GM12878 (cell line): Measurements from ENCODE around the gene AHR.

Experiments used
- BRCA1 ChIP-seq: IDR thresholded peaks from 2 replicates; pipeline ENCODE4 v1.6.1; 2011; ENCODE audit warnings: low read depth, low read length, improper control_type of control experiment
- NR2F1 ChIP-seq: fragments of 450-650 bp; conservative IDR thresholded peaks from 2 replicates; pipeline ENCODE4 v1.6.1; 2017; ENCODE audit warnings: mild to moderate bottlenecking
- REST ChIP-seq: IDR thresholded peaks from 2 replicates; pipeline ENCODE4 v1.6.1; 2012; ENCODE audit warnings: mild to moderate bottlenecking, low read depth, low read length
- SIN3A ChIP-seq: IDR thresholded peaks from 2 replicates; pipeline ENCODE4 v1.6.1; 2012; ENCODE audit warnings: low read depth, low read length, improper control_type of control experiment
- TARDBP ChIP-seq: IDR thresholded peaks from 2 replicates; pipeline ENCODE4 v1.6.1; 2016; ENCODE audit warnings: borderline replicate concordance
- TF ChIP-seq, protein P1 (sequence below), 3 experiments: IDR thresholded peaks in 2 of 3; conservative IDR thresholded peaks in 1 of 3; 2 replicates each; pipeline ENCODE4 v1.5.1; 2011; ENCODE audit warnings: low read depth in 3 of 3, low read length in 3 of 3, mild to moderate bottlenecking in 3 of 3, control low read depth in 2 of 3, moderate library complexity in 2 of 3, inconsistent platforms in 1 of 3, mixed read lengths in 1 of 3; ENCODE audit not compliant: control insufficient read depth in 2 of 3, insufficient read depth in 1 of 3; ENCODE audit errors: extremely low read depth in 1 of 3
- TF ChIP-seq, protein P2 (sequence below): fragments of 450-650 bp; conservative IDR thresholded peaks from 2 replicates; pipeline ENCODE4 v1.6.1; 2017; ENCODE audit warnings: mild to moderate bottlenecking, moderate library complexity

GRCh38 chr7:17307969-17308648 is 9.7 kb downstream of the AHR start:
- TF ChIP-seq, protein P1, sequence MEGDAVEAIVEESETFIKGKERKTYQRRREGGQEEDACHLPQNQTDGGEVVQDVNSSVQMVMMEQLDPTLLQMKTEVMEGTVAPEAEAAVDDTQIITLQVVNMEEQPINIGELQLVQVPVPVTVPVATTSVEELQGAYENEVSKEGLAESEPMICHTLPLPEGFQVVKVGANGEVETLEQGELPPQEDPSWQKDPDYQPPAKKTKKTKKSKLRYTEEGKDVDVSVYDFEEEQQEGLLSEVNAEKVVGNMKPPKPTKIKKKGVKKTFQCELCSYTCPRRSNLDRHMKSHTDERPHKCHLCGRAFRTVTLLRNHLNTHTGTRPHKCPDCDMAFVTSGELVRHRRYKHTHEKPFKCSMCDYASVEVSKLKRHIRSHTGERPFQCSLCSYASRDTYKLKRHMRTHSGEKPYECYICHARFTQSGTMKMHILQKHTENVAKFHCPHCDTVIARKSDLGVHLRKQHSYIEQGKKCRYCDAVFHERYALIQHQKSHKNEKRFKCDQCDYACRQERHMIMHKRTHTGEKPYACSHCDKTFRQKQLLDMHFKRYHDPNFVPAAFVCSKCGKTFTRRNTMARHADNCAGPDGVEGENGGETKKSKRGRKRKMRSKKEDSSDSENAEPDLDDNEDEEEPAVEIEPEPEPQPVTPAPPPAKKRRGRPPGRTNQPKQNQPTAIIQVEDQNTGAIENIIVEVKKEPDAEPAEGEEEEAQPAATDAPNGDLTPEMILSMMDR (IDR thresholded peaks at IDR 0.05 in 2 of 3, conservative IDR thresholded peaks at IDR 0.05 in 1 of 3; ENCODE audit: control insufficient read depth in 2 of 3, extremely low read depth in 1 of 3, insufficient read depth in 1 of 3, low read depth in 3 of 3, low read length in 3 of 3), result no peak
- no peak for TF ChIP-seq NR2F1
- no peak for TF ChIP-seq REST
- no peak for TF ChIP-seq BRCA1
- no peak for TF ChIP-seq SIN3A
- TF ChIP-seq, protein P2, sequence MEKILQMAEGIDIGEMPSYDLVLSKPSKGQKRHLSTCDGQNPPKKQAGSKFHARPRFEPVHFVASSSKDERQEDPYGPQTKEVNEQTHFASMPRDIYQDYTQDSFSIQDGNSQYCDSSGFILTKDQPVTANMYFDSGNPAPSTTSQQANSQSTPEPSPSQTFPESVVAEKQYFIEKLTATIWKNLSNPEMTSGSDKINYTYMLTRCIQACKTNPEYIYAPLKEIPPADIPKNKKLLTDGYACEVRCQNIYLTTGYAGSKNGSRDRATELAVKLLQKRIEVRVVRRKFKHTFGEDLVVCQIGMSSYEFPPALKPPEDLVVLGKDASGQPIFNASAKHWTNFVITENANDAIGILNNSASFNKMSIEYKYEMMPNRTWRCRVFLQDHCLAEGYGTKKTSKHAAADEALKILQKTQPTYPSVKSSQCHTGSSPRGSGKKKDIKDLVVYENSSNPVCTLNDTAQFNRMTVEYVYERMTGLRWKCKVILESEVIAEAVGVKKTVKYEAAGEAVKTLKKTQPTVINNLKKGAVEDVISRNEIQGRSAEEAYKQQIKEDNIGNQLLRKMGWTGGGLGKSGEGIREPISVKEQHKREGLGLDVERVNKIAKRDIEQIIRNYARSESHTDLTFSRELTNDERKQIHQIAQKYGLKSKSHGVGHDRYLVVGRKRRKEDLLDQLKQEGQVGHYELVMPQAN, result no peak
- no peak for TF ChIP-seq TARDBP
